ENCODE results near the gene LPCAT1.
"Not testable (repeated sequence)": the region's sequence is repeated elsewhere in the genome, so short reads cannot be mapped to it uniquely, and the experiment has no call there.

LPCAT1 gene

GRCh38 chr5:1439388-1440097, 84.2 kb downstream of the LPCAT1 start:
- DNase-seq = no peak

GRCh38 chr5:1438871-1439270, 84.9 kb downstream of the LPCAT1 start:
- DNase-seq = no peak

GRCh38 chr5:1437876-1438559, 85.7 kb downstream of the LPCAT1 start:
- no peak for DNase-seq

GRCh38 chr5:1437226-1437829, 86.4 kb downstream of the LPCAT1 start:
- DNase-seq = peak; percentile 19 to 47

GRCh38 chr5:1436681-1437080, 87.1 kb downstream of the LPCAT1 start:
- no peak for DNase-seq

GRCh38 chr5:1436036-1436435, 87.7 kb downstream of the LPCAT1 start:
- no peak for DNase-seq

GRCh38 chr5:1435369-1435768, 88.4 kb downstream of the LPCAT1 start:
- no peak for DNase-seq

GRCh38 chr5:1432296-1432695, 91.5 kb downstream of the LPCAT1 start:
- no peak for DNase-seq

GRCh38 chr5:1431896-1432295, 91.9 kb downstream of the LPCAT1 start:
- DNase-seq = no peak

- no peak for DNase-seq
Observed at GRCh38 chr5:1431021-1431811, 92.5 kb downstream of the LPCAT1 start.

GRCh38 chr5:1430121-1430795, 93.5 kb downstream of the LPCAT1 start:
- DNase-seq = no peak

- no peak for DNase-seq
Observed at GRCh38 chr5:1429496-1429895, 94.3 kb downstream of the LPCAT1 start.

- no peak for DNase-seq
Observed at GRCh38 chr5:1429066-1429465, 94.7 kb downstream of the LPCAT1 start.

GRCh38 chr5:1428107-1428506, 95.7 kb downstream of the LPCAT1 start:
- DNase-seq = no peak

GRCh38 chr5:1424716-1425115, 99.0 kb downstream of the LPCAT1 start:
- DNase-seq = no peak

GRCh38 chr5:1423901-1424603, 99.7 kb downstream of the LPCAT1 start:
- no peak for DNase-seq

GRCh38 chr5:1422522-1422921, 101.2 kb downstream of the LPCAT1 start:
- not testable (repeated sequence) for DNase-seq

GRCh38 chr5:1421521-1422341, 102.0 kb downstream of the LPCAT1 start:
- DNase-seq = no peak

- no peak for DNase-seq
Observed at GRCh38 chr5:1420211-1421195, 103.3 kb downstream of the LPCAT1 start.
